Neural progenitor cell (in vitro differentiated cells): ENCODE results near the gene SYT4.

Source experiments
- EZH2 ChIP-seq: fragments of 200-600 bp; sonication (generic); IDR thresholded peaks from 2 replicates; pipeline ENCODE4 v1.6.1; 2017; ENCODE audit warnings: antibody characterized with exemption, mild to moderate bottlenecking, moderate library complexity
- EZH2phosphoT487 ChIP-seq: fragments of 200-600 bp; sonication (generic); IDR thresholded peaks from 2 replicates; pipeline ENCODE4 v1.6.1; 2017; ENCODE audit warnings: antibody characterized with exemption
- TF ChIP-seq, protein P1 (sequence below): fragments of 200-600 bp; sonication (generic); IDR thresholded peaks from 2 replicates; pipeline ENCODE4 v1.5.1; 2017; ENCODE audit warnings: antibody characterized with exemption, mild to moderate bottlenecking

DNA sequence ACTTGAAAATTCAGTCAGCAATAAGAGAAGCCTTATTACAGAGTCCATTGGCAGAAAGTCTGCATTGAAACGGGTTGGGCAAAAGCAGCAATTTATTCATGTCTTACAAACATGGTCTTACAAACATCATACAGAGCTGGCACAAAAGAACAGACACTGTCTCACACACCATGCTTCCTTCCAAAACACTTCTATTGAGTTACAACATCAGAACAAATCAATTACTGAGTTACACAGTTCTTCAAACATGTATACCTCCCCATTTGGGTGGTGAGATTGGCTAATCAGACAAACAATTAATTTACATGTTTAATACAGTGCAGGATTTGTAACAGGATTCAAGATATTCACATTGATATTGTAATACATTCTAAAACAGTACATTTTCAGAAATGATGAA, 9.5 kb downstream of the SYT4 start:
- TF ChIP-seq, protein P1, sequence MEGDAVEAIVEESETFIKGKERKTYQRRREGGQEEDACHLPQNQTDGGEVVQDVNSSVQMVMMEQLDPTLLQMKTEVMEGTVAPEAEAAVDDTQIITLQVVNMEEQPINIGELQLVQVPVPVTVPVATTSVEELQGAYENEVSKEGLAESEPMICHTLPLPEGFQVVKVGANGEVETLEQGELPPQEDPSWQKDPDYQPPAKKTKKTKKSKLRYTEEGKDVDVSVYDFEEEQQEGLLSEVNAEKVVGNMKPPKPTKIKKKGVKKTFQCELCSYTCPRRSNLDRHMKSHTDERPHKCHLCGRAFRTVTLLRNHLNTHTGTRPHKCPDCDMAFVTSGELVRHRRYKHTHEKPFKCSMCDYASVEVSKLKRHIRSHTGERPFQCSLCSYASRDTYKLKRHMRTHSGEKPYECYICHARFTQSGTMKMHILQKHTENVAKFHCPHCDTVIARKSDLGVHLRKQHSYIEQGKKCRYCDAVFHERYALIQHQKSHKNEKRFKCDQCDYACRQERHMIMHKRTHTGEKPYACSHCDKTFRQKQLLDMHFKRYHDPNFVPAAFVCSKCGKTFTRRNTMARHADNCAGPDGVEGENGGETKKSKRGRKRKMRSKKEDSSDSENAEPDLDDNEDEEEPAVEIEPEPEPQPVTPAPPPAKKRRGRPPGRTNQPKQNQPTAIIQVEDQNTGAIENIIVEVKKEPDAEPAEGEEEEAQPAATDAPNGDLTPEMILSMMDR = no peak
- TF ChIP-seq EZH2 (no peak), EZH2phosphoT487 (no peak)
